GM21515 (cell line): Measurements from ENCODE around the gene NFIA.

ENCODE experiments used
- ATAC-seq: cut with Tn5 transposase; IDR thresholded peaks from one replicate; pipeline ENCODE4 v1.9.1; 2021; ENCODE audit not compliant: unreplicated experiment

NFIA gene

GRCh38 chr1:61083013-61083806 is 849 bp downstream of the NFIA start:
- ATAC-seq = no peak

GRCh38 chr1:61083807-61084440 is 1.6 kb downstream of the NFIA start:
- no peak for ATAC-seq

- no peak for ATAC-seq
Observed at GRCh38 chr1:61084491-61085031, 2.2 kb downstream of the NFIA start.

GRCh38 chr1:61085206-61085982 is 3.0 kb downstream of the NFIA start:
- no peak for ATAC-seq

GRCh38 chr1:61085983-61086644 is 3.8 kb downstream of the NFIA start:
- no peak for ATAC-seq

- no peak for ATAC-seq
Observed at GRCh38 chr1:61087571-61087970, 5.2 kb downstream of the NFIA start.

GRCh38 chr1:61088163-61088974 is 6.0 kb downstream of the NFIA start:
- ATAC-seq = no peak

- no peak for ATAC-seq
Observed at GRCh38 chr1:61089338-61089737, 7.0 kb downstream of the NFIA start.

- ATAC-seq = no peak
Observed at GRCh38 chr1:61089741-61090140, 7.4 kb downstream of the NFIA start.

- no peak for ATAC-seq
Observed at GRCh38 chr1:61090546-61091202, 8.3 kb downstream of the NFIA start.

- no peak for ATAC-seq
Observed at GRCh38 chr1:61091455-61091854, 9.1 kb downstream of the NFIA start.

GRCh38 chr1:61092642-61093041 is 10.3 kb downstream of the NFIA start:
- no peak for ATAC-seq

- no peak for ATAC-seq
Observed at GRCh38 chr1:61093525-61094137, 11.3 kb downstream of the NFIA start.

GRCh38 chr1:61094677-61095469 is 12.5 kb downstream of the NFIA start:
- ATAC-seq = no peak

- ATAC-seq = no peak
Observed at GRCh38 chr1:61095470-61095812, 13.1 kb downstream of the NFIA start.

- ATAC-seq = no peak
Observed at GRCh38 chr1:61097317-61097716, 15.0 kb downstream of the NFIA start.

GRCh38 chr1:61097722-61098121 is 15.4 kb downstream of the NFIA start:
- no peak for ATAC-seq

GRCh38 chr1:61098333-61098732 is 16.0 kb downstream of the NFIA start:
- ATAC-seq = no peak
